A673 (cell line): ENCODE measurements around the gene FXN.

Experiments used
- EZH2 ChIP-seq: fragments of 200-600 bp; sonication (generic); IDR thresholded peaks from 2 replicates; pipeline ENCODE4 v1.6.1; 2017; ENCODE audit warnings: borderline replicate concordance, low read depth, mild to moderate bottlenecking, mixed read lengths, antibody characterized with exemption, low read length; ENCODE audit not compliant: poor library complexity, severe bottlenecking
- TF ChIP-seq, protein P1 (sequence below): fragments of 300-800, 200-600 bp; sonication (generic); conservative IDR thresholded peaks from 2 replicates; pipeline ENCODE4 v1.5.1; 2017; ENCODE audit warnings: low read depth, mild to moderate bottlenecking, antibody characterized with exemption, low read length, moderate library complexity, mixed read lengths

DNA sequence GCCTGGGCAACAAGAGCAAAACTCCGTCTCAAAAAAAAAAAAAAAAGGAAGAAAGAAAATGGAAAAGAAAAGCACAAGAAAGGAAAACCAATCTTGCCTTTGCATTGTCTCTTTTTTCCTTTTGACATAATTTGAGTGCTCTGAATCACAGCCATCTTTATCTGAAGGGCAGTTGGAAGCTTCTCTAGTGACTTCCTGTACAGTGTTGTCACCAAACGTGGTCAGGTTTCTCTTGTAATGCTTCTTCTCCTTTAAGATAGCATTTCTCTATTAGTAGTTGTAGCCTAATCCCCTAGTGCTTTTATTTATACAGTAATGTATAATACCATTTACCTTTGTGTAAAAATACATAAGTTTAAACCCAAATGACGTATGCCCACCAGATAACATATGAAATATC lies 39.8 kb upstream of the FXN start:
- TF ChIP-seq, protein P1, sequence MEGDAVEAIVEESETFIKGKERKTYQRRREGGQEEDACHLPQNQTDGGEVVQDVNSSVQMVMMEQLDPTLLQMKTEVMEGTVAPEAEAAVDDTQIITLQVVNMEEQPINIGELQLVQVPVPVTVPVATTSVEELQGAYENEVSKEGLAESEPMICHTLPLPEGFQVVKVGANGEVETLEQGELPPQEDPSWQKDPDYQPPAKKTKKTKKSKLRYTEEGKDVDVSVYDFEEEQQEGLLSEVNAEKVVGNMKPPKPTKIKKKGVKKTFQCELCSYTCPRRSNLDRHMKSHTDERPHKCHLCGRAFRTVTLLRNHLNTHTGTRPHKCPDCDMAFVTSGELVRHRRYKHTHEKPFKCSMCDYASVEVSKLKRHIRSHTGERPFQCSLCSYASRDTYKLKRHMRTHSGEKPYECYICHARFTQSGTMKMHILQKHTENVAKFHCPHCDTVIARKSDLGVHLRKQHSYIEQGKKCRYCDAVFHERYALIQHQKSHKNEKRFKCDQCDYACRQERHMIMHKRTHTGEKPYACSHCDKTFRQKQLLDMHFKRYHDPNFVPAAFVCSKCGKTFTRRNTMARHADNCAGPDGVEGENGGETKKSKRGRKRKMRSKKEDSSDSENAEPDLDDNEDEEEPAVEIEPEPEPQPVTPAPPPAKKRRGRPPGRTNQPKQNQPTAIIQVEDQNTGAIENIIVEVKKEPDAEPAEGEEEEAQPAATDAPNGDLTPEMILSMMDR, result no peak
- no peak for TF ChIP-seq EZH2
